ENCODE data around the gene CPED1.

DNA sequence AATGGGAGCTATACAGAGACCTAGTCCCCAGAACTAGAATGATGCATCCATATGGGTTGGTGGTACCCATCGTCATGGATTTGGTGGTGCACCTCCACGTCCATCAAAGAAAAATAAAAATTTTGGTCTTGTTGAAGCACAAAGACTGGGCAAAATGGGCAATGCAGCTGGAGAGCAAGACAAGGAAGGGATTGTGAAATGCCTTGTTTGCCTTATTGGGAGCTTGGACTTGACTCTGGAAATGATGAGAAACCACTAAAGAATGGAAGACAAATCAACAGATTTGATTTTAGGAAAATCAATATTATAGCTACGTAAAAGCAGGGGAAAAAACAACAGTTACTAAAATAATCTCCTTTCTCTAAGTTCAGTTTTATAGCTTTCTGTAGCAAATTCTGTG, 150.9 kb downstream of the CPED1 start:
- TF ChIP-seq, protein P1, sequence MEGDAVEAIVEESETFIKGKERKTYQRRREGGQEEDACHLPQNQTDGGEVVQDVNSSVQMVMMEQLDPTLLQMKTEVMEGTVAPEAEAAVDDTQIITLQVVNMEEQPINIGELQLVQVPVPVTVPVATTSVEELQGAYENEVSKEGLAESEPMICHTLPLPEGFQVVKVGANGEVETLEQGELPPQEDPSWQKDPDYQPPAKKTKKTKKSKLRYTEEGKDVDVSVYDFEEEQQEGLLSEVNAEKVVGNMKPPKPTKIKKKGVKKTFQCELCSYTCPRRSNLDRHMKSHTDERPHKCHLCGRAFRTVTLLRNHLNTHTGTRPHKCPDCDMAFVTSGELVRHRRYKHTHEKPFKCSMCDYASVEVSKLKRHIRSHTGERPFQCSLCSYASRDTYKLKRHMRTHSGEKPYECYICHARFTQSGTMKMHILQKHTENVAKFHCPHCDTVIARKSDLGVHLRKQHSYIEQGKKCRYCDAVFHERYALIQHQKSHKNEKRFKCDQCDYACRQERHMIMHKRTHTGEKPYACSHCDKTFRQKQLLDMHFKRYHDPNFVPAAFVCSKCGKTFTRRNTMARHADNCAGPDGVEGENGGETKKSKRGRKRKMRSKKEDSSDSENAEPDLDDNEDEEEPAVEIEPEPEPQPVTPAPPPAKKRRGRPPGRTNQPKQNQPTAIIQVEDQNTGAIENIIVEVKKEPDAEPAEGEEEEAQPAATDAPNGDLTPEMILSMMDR (conservative IDR thresholded peaks at IDR 0.05; ENCODE audit: low read depth, low read length), result no peak
- TF ChIP-seq EZH2 (IDR thresholded peaks at IDR 0.05; ENCODE audit: low read length, unreplicated experiment), result no peak
- TF ChIP-seq EZH2phosphoT487 (IDR thresholded peaks at IDR 0.05; ENCODE audit: borderline replicate concordance, low read length), result no peak

Measured in PC-3 (cell line).